ENCODE results near the gene HAGHL. TPM values are rescaled to one million over a fixed set of nuclear protein-coding genes. Genes with fewer than 3 reads are reported as not detected.

HAGHL gene
- total RNA-seq, 1 donor from 2014 or later = 31.7 TPM

DNA sequence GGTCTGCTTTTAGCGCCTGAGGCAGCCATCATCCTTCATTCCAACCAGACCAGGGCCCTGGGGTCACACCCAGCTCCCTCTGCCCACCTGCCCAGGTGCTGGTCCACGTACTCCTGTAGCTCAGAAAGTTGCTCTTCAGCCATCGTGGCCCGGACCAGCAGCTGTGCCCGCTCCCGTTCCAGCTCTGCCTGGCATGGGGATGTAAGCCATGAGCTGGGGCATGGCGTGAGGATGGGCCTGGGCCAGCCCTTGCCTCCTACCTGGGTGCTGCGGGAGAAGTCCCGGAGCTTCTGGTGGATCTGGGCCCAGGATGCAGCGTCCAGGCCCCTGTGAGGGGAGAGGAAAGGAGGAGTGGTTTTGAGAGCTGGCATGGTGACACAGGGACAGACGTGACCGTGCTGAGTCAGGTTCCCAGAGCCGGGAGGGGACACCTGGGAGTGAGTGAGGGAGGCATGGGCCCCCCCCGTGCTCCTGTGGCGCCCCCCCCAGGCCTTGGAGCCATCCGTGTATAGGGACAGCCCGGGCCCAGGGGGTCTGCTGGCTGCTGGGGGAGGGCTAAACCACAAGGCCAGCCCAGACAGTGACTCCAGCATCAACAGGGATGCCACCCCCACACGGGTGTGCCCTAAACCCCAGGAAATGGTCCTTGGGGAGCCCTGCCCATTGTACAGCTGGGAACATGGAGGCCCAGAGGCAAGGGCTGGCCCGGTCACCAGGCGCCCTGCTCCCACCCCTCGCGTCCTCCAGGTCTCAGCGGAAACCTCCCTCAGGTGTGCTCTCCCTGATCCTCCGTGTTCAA lies 3.9 kb upstream of the HAGHL start:
- no peak overlapping the region for H3K27ac Mint-ChIP-seq (ENCODE audit: unreplicated experiment)
- peaks cover 18% of the 10 kb centered on the region for H3K27me3 Mint-ChIP-seq (ENCODE audit: unreplicated experiment)
- H3K9me3 Mint-ChIP-seq (ENCODE audit: unreplicated experiment) = peaks cover 10% of the 10 kb centered on the region
- no peak for DNase-seq
- H3K4me1 Mint-ChIP-seq (ENCODE audit: low read depth, unreplicated experiment) = peaks cover 14% of the 10 kb centered on the region
- no peak overlapping the region for H3K4me3 Mint-ChIP-seq (ENCODE audit: unreplicated experiment)
- TF ChIP-seq, protein P1, sequence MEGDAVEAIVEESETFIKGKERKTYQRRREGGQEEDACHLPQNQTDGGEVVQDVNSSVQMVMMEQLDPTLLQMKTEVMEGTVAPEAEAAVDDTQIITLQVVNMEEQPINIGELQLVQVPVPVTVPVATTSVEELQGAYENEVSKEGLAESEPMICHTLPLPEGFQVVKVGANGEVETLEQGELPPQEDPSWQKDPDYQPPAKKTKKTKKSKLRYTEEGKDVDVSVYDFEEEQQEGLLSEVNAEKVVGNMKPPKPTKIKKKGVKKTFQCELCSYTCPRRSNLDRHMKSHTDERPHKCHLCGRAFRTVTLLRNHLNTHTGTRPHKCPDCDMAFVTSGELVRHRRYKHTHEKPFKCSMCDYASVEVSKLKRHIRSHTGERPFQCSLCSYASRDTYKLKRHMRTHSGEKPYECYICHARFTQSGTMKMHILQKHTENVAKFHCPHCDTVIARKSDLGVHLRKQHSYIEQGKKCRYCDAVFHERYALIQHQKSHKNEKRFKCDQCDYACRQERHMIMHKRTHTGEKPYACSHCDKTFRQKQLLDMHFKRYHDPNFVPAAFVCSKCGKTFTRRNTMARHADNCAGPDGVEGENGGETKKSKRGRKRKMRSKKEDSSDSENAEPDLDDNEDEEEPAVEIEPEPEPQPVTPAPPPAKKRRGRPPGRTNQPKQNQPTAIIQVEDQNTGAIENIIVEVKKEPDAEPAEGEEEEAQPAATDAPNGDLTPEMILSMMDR (IDR thresholded peaks at IDR 0.05; ENCODE audit: partially characterized antibody, unreplicated experiment) = no peak
- no peaks in the 10 kb centered on the region for H3K36me3 Mint-ChIP-seq (ENCODE audit: unreplicated experiment)

DNA sequence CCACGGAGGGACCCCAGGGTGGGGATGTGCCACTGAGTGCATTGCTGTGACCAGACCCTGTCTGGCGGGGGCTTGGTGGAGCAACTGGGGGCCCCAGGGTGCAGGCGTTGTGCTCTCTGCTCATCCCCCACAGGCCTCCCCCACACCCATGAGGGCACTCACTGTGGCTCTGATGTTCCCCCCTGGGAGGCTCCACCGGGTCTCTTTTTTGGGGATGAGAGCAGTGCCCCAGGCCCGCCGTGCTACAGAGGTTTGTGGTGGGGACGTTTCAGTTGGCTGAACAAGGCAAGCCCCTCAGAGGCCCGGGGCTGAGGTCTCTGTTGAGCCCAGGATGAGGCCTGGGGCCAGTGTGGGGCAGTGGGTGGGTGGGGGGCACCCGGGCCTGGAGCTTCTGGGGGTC lies 3.2 kb upstream of the HAGHL start:
- Mint-ChIP-seq H3K27ac (ENCODE audit: unreplicated experiment) (no peak overlapping the region), H3K4me3 (ENCODE audit: unreplicated experiment) (no peak overlapping the region), H3K4me1 (ENCODE audit: low read depth, unreplicated experiment) (peaks cover 11% of the 10 kb centered on the region), H3K27me3 (ENCODE audit: unreplicated experiment) (peaks cover 17% of the 10 kb centered on the region), H3K36me3 (ENCODE audit: unreplicated experiment) (no peaks in the 10 kb centered on the region), H3K9me3 (ENCODE audit: unreplicated experiment) (peaks cover 9% of the 10 kb centered on the region)
- TF ChIP-seq, protein P1 (IDR thresholded peaks at IDR 0.05; ENCODE audit: partially characterized antibody, unreplicated experiment) = no peak
- DNase-seq = no peak

DNA sequence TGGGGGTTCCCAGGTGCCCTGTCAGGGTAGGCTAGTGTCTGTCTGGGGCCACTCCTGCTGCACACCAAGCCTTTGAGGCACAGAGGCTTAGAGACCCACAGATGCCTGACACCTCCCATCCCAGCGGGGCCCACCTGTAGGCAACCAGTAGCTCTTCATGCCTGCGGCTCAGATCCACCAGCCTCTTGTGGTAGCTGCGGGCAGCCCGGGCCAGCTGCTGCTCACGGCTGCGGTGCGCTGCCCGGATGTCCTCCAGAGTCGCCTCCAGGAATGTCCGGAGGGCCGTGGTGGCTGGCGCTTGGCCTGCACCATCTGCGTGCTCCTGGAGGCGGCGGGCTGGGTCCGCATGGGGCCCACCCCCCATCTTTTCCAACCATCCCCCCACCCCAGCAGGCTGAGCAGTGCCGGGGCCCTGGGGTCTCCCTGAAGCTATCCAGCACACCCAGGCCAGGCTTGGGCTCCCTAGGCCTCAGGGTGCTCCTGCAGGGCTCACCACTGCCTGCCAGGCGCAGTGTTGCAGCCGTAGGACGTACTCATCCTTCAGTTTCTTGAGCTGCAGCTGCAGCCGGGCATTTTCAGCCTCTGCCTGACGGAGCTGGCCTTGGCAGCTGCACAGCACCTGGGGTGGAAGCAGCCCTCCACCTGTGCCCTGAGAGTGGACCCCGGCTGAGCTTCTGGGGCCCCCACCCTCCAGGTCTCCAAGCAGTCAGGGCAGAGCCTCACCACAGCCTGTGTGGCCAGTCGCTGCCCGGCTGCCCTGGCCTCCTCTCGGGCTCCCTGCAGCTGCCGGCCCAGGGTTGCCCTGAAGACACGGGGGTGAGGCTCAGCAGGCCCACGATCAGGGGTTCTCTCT lies 2.5 kb upstream of the HAGHL start:
- TF ChIP-seq, protein P1 (IDR thresholded peaks at IDR 0.05; ENCODE audit: partially characterized antibody, unreplicated experiment) = no peak
- H3K4me1 Mint-ChIP-seq (ENCODE audit: low read depth, unreplicated experiment) = peaks cover 3% of the 10 kb centered on the region
- H3K27me3 Mint-ChIP-seq (ENCODE audit: unreplicated experiment) = peaks cover 14% of the 10 kb centered on the region
- peaks cover 5% of the 10 kb centered on the region for H3K9me3 Mint-ChIP-seq (ENCODE audit: unreplicated experiment)
- DNase-seq = no peak
- no peak overlapping the region for H3K4me3 Mint-ChIP-seq (ENCODE audit: unreplicated experiment)
- no peak overlapping the region for H3K27ac Mint-ChIP-seq (ENCODE audit: unreplicated experiment)
- no peaks in the 10 kb centered on the region for H3K36me3 Mint-ChIP-seq (ENCODE audit: unreplicated experiment)

DNA sequence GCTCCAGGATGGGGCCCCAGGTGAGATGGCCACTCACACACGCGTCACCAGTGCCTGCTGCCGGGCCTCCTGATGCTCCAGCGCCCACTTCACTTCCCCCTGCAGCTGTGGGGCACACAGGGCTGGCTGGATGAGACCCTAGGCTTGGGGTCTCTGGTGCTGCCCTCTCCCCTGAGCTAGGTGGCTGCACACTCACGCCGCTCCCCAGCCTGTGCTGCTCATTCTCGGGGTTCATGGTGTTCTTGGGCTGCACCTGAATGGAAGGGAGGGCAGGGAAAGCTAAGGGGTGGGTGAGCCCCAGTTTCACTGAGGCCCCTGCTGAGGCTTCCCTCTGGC lies 1.9 kb upstream of the HAGHL start:
- Mint-ChIP-seq H3K4me1 (ENCODE audit: low read depth, unreplicated experiment) (peaks cover 2% of the 10 kb centered on the region), H3K4me3 (ENCODE audit: unreplicated experiment) (no peak overlapping the region), H3K27me3 (ENCODE audit: unreplicated experiment) (peaks cover 12% of the 10 kb centered on the region), H3K9me3 (ENCODE audit: unreplicated experiment) (peaks cover 3% of the 10 kb centered on the region), H3K36me3 (ENCODE audit: unreplicated experiment) (no peaks in the 10 kb centered on the region), H3K27ac (ENCODE audit: unreplicated experiment) (no peak overlapping the region)
- no peak for DNase-seq
- TF ChIP-seq, protein P1 (IDR thresholded peaks at IDR 0.05; ENCODE audit: partially characterized antibody, unreplicated experiment) = no peak

Measured in glutamatergic neuron (in vitro differentiated cells).